ENCODE data around the gene SFT2D2. TPM values are rescaled to one million over a fixed set of nuclear protein-coding genes. Genes with fewer than 3 reads are reported as not detected.

Gene SFT2D2
- total RNA-seq (2022) (58.7 and 59.3 TPM in 2 replicates), Bru-seq, nascent RNA (percentile 92 among the genes with signal in this experiment), BruChase-seq, experiment 1, labeled RNA remaining after a 2-hour chase (percentile 98 among the genes with signal in this experiment), BruChase-seq, experiment 2, labeled RNA remaining after a 6-hour chase (percentile 99 among the genes with signal in this experiment)
- long read RNA-seq, full-length matches to known transcripts: 11 of 20 reads
- long read RNA-seq, partial matches to known transcripts: 0 of 20 reads
- long read RNA-seq, other reads (novel, unspliced or antisense): 9 of 20 reads

GRCh38 chr1:168225476-168226190 is at the start of gene SFT2D2:
Gene SFT2D2 (plus strand): TSS chr1:168226004. CDS start chr1:168226080, 76 bp downstream.
- Mint-ChIP-seq H3K27me3 (ENCODE audit: insufficient read depth, unreplicated experiment) (no peaks in the 10 kb centered on the region), H3K9me3 (ENCODE audit: unreplicated experiment) (peaks cover 16% of the 10 kb centered on the region), H3K27ac (ENCODE audit: unreplicated experiment) (peak within 1 kb of the TSS; percentile 89), H3K36me3 (ENCODE audit: insufficient read depth, unreplicated experiment) (peaks cover 7% of the 10 kb centered on the region), H3K4me3 (ENCODE audit: unreplicated experiment) (peak within 1 kb of the TSS; percentile 92), H3K4me1 (ENCODE audit: low read depth, unreplicated experiment) (peaks cover 23% of the 10 kb centered on the region)
- Histone ChIP-seq H3K9me3 (no peaks in the 10 kb centered on the region), H3K4me3 (ENCODE audit: low read depth, low read length) (peak within 1 kb of the TSS; percentile 93), H3K4me1 (peaks cover 19% of the 10 kb centered on the region), H3K36me3 (ENCODE audit: control insufficient read depth, insufficient read depth, low read length) (no peaks in the 10 kb centered on the region), H3K27me3 (replicated peaks; ENCODE audit: control insufficient read depth, insufficient read depth, low read length) (no peaks in the 10 kb centered on the region)
- TSS peak; percentile 93 for BruUV-seq (replicated peaks)
- ChIA-PET CTCF (interaction anchor here (0.6 to 2.8 kb wide), 6 partner anchors 9 to 123 kb away, joined by 3 to 19 read pairs (median 5); partner anchors contain the start of gene GPR161), POLR2A (interaction anchor here (0.5 to 1.5 kb wide), 5 partner anchors 10 to 289 kb away, joined by 3 to 9 read pairs (median 3); partner anchors contain the start of gene MPC2)
- DNase-seq: peak; percentile 74 to 88
- no peak for TF ChIP-seq CTCF (IDR thresholded peaks at IDR 0.05; ENCODE audit: insufficient read depth in 1 of 2, low read depth in 1 of 2, low read length in 1 of 2, severe bottlenecking in 1 of 2, unreplicated experiment in 1 of 2)
- intact Hi-C loops (cut with micrococcal nuclease; ENCODE audit: unreplicated experiment): loop anchor here (2.0 to 5.0 kb wide), 2 partner anchors 47 to 143 kb away; partner anchors contain the start of gene TIPRL

GRCh38 chr1:168178227-168178637 is 47.6 kb upstream of the SFT2D2 start:
- Mint-ChIP-seq H3K27ac (ENCODE audit: unreplicated experiment) (no peak overlapping the region), H3K36me3 (ENCODE audit: insufficient read depth, unreplicated experiment) (no peaks in the 10 kb centered on the region), H3K27me3 (ENCODE audit: insufficient read depth, unreplicated experiment) (no peaks in the 10 kb centered on the region), H3K4me3 (ENCODE audit: unreplicated experiment) (no peak overlapping the region), H3K4me1 (ENCODE audit: low read depth, unreplicated experiment) (no peaks in the 10 kb centered on the region), H3K9me3 (ENCODE audit: unreplicated experiment) (peaks cover 9% of the 10 kb centered on the region)
- ChIA-PET POLR2A (no interaction called here), CTCF (interaction anchor here (1.1 kb wide), 1 partner anchor 144 kb away, joined by 5 read pairs; no protein-coding TSS in a partner anchor)
- BruUV-seq (replicated peaks): TSS peak; percentile 98
- DNase-seq: no peak
- Histone ChIP-seq H3K9me3 (no peaks in the 10 kb centered on the region), H3K36me3 (ENCODE audit: control insufficient read depth, insufficient read depth, low read length) (no peaks in the 10 kb centered on the region), H3K4me1 (peaks cover 5% of the 10 kb centered on the region; the same call in 1 of the 2 replicates), H3K27me3 (replicated peaks; ENCODE audit: control insufficient read depth, insufficient read depth, low read length) (no peaks in the 10 kb centered on the region), H3K4me3 (ENCODE audit: low read depth, low read length) (peak overlapping the region; percentile 91)
- intact Hi-C loops (cut with micrococcal nuclease; ENCODE audit: unreplicated experiment): loop anchor here (1.0 to 2.0 kb wide), 6 partner anchors 32 to 144 kb away; partner anchors contain the start of gene GPR161
- TF ChIP-seq CTCF (IDR thresholded peaks at IDR 0.05; ENCODE audit: insufficient read depth in 1 of 2, low read depth in 1 of 2, low read length in 1 of 2, severe bottlenecking in 1 of 2, unreplicated experiment in 1 of 2): no peak

Measured in Caco-2 (cell line).